Lower lobe of right lung (tissue), 2 donors: ENCODE results near the gene MAPK11. TPM values are rescaled to one million over a fixed set of nuclear protein-coding genes. Genes with fewer than 3 reads are reported as not detected.

Source experiments
- ATAC-seq, 2 donors: fragments of 200-7000 bp; cut with Tn5 transposase; one replicate each; pipeline ENCODE4 v1.9.1; 2020 to 2022; ENCODE audit warnings: mild to moderate bottlenecking in 2 of 2, moderate library complexity in 2 of 2
- DNase-seq: peaks from one replicate; pipeline ENCODE4 v3.0.0-alpha.2; 2020
- H3K27ac ChIP-seq: fragments of 200-600 bp; one replicate; pipeline ENCODE4 v1.8.0; 2022
- H3K27me3 ChIP-seq: fragments of 200-600 bp; one replicate; pipeline ENCODE4 v1.8.0; 2022; ENCODE audit warnings: low read depth
- H3K36me3 ChIP-seq: fragments of 200-600 bp; one replicate; pipeline ENCODE4 v1.8.0; 2022; ENCODE audit warnings: mild to moderate bottlenecking
- H3K4me1 ChIP-seq: fragments of 200-600 bp; one replicate; pipeline ENCODE4 v1.8.0; 2022
- H3K4me3 ChIP-seq: fragments of 200-600 bp; one replicate; pipeline ENCODE4 v1.8.0; 2022; ENCODE audit warnings: mild to moderate bottlenecking
- H3K9me3 ChIP-seq: fragments of 200-600 bp; one replicate; pipeline ENCODE4 v1.8.0; 2022
- CTCF ChIP-seq: fragments of 200-600 bp; IDR thresholded peaks from one replicate; pipeline ENCODE4 v1.8.0; 2022; ENCODE audit warnings: antibody characterized with exemption, mild to moderate bottlenecking
- intact Hi-C: fragments of 100-400 bp; cut with DNase I; formaldehyde crosslinking; loops from one replicate; pipeline ENCODE4 v1.11.0; 2022
- total RNA-seq: library from RNA; stranded (reverse); fragmentation: NEBNext Ultra II Directional; extraction: Animal tissue kit (Norgen Biotek cat#: 25700); gene quantifications from one replicate; pipeline ENCODE4 v1.2.1, GENCODE V29; 2021
- donor health status: DM: no; HTN: yes; CAD: no; lungs with severe emphysema.

Gene MAPK11
- total RNA-seq, 1 donor from 2014 or later, result 13.1 TPM

GRCh38 chr22:50252082-50253045 lies 17.8 kb downstream of the MAPK11 start:
- peak; percentile 80 to 82 for ATAC-seq
- Histone ChIP-seq H3K4me1 (peaks cover 36% of the 10 kb centered on the region), H3K4me3 (peak overlapping the region; percentile 92), H3K36me3 (no peaks in the 10 kb centered on the region), H3K27ac (peak overlapping the region; percentile 79), H3K9me3 (no peaks in the 10 kb centered on the region), H3K27me3 (no peaks in the 10 kb centered on the region)
- peak; percentile 75 for TF ChIP-seq CTCF
- peak; percentile 83 for DNase-seq
- intact Hi-C loops, result no loop called here

GRCh38 chr22:50251477-50252081 lies 18.6 kb downstream of the MAPK11 start:
- Histone ChIP-seq H3K27ac (peak overlapping the region; percentile 79), H3K9me3 (no peaks in the 10 kb centered on the region), H3K4me1 (peaks cover 38% of the 10 kb centered on the region), H3K4me3 (peak overlapping the region; percentile 92), H3K36me3 (peaks cover 2% of the 10 kb centered on the region), H3K27me3 (no peaks in the 10 kb centered on the region)
- TF ChIP-seq CTCF, result no peak
- DNase-seq (no peak), ATAC-seq (peak; percentile 2 to 5)
- intact Hi-C loops, result no loop called here

- peak; percentile 88 to 89 for ATAC-seq
- no peak for TF ChIP-seq CTCF
- DNase-seq, result peak; percentile 92
Observed at GRCh38 chr22:50250555-50251476, 19.4 kb downstream of the MAPK11 start, which contains the start of gene HDAC10. Gene HDAC10, minus strand, starts transcription at chr22:50251265. Its CDS starts 233 bp downstream, at chr22:50251032.

GRCh38 chr22:50250249-50250554 lies 20.0 kb downstream of the MAPK11 start:
- peaks cover 50% of the 10 kb centered on the region for H3K4me1 ChIP-seq
- peak overlapping the region; percentile 92 for H3K4me3 ChIP-seq
- no peaks in the 10 kb centered on the region for H3K27me3 ChIP-seq
- H3K27ac ChIP-seq, result peak overlapping the region; percentile 79
- intact Hi-C loops, result no loop called here
- ATAC-seq (no peak), DNase-seq (no peak)
- H3K36me3 ChIP-seq, result peaks cover 12% of the 10 kb centered on the region
- TF ChIP-seq CTCF, result no peak
- H3K9me3 ChIP-seq, result no peaks in the 10 kb centered on the region

More at GRCh38 chr22:50250555-50251476, 19.4 kb downstream of the MAPK11 start, which contains the start of gene HDAC10:
- peaks cover 10% of the 10 kb centered on the region for H3K36me3 ChIP-seq
- H3K4me1 ChIP-seq, result peaks cover 45% of the 10 kb centered on the region
- peak within 1 kb of the TSS; percentile 79 for H3K27ac ChIP-seq
- intact Hi-C loops, result no loop called here
- H3K9me3 ChIP-seq, result no peaks in the 10 kb centered on the region
- peak within 1 kb of the TSS; percentile 92 for H3K4me3 ChIP-seq
- H3K27me3 ChIP-seq, result no peaks in the 10 kb centered on the region
